Measurements from ENCODE around the gene LRRC7.

- TF ChIP-seq, protein P1, sequence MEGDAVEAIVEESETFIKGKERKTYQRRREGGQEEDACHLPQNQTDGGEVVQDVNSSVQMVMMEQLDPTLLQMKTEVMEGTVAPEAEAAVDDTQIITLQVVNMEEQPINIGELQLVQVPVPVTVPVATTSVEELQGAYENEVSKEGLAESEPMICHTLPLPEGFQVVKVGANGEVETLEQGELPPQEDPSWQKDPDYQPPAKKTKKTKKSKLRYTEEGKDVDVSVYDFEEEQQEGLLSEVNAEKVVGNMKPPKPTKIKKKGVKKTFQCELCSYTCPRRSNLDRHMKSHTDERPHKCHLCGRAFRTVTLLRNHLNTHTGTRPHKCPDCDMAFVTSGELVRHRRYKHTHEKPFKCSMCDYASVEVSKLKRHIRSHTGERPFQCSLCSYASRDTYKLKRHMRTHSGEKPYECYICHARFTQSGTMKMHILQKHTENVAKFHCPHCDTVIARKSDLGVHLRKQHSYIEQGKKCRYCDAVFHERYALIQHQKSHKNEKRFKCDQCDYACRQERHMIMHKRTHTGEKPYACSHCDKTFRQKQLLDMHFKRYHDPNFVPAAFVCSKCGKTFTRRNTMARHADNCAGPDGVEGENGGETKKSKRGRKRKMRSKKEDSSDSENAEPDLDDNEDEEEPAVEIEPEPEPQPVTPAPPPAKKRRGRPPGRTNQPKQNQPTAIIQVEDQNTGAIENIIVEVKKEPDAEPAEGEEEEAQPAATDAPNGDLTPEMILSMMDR (IDR thresholded peaks at IDR 0.05; ENCODE audit: low read length), result no peak
- no peak for TF ChIP-seq EZH2 (IDR thresholded peaks at IDR 0.05; ENCODE audit: borderline replicate concordance, low read length)
These were observed 83.9 kb downstream of the LRRC7 start for GRCh38 chr1:69651656-69652055.
